Gastrocnemius medialis (tissue), 4 donors: Measurements from ENCODE around the gene NDUFAF4. TPM values are rescaled to one million over a fixed set of nuclear protein-coding genes. Genes with fewer than 3 reads are reported as not detected.

ENCODE experiments used
- ATAC-seq, 2 donors: fragments of 150-250 bp; one replicate each; pipeline ENCODE4 v1.9.1; 2016
- DNase-seq, 2 donors: peaks; one replicate each; pipeline ENCODE4 v3.0.0-alpha.2; 2019
- H3K27ac ChIP-seq, 4 donors: fragments of 200-600 bp; sonication (generic); 1 replicate in 1 of 4; 2 replicates in 3 of 4; pipeline ENCODE4 v1.5.1; 2016 to 2018; ENCODE audit warnings: mild to moderate bottlenecking in 2 of 4, moderate library complexity in 1 of 4
- H3K27me3 ChIP-seq, 3 donors: fragments of 200-600 bp; sonication (generic) in 2 of 3; 1 replicate in 1 of 3; 2 replicates in 2 of 3; pipeline versions ENCODE4 v1.5.1 to v1.6.0; 2016 to 2019; ENCODE audit warnings: mild to moderate bottlenecking in 1 of 3, moderate library complexity in 1 of 3
- H3K36me3 ChIP-seq, 2 donors: fragments of 200-600 bp; sonication (generic) in 1 of 2; one replicate each; pipeline ENCODE4 v1.5.1; 2017 to 2018
- H3K4me1 ChIP-seq, 2 donors: fragments of 200-600 bp; sonication (generic) in 1 of 2; one replicate each; pipeline ENCODE4 v1.5.1; 2016 to 2017; ENCODE audit warnings: mild to moderate bottlenecking in 2 of 2
- H3K4me3 ChIP-seq, 4 donors: fragments of 200-600 bp; sonication (generic) in 3 of 4; 1 replicate in 1 of 4; 2 replicates in 3 of 4; pipeline ENCODE4 v1.5.1; 2016 to 2019; ENCODE audit warnings: mild to moderate bottlenecking in 2 of 4
- H3K9me3 ChIP-seq, 3 donors: fragments of 200-600 bp; sonication (generic) in 2 of 3; 1 replicate in 1 of 3; 2 replicates in 2 of 3; pipeline ENCODE4 v1.5.1; 2016 to 2019
- POLR2A ChIP-seq, 2 donors: fragments of 450-650 bp; IDR thresholded peaks; one replicate each; pipeline ENCODE4 v1.6.1; 2017; ENCODE audit warnings: antibody characterized with exemption in 2 of 2, mild to moderate bottlenecking in 2 of 2, moderate library complexity in 2 of 2
- in situ Hi-C, 4 donors: fragments of 200-750 bp; cut with MboI; loops; one replicate each; pipeline versions ENCODE4 v1.15.0 to v1.8.0; 2017; ENCODE audit warnings: low sequenced_read_pairs in 4 of 4
- intact Hi-C: fragments of 100-400 bp; cut with DNase I; formaldehyde crosslinking; loops from one replicate; pipeline ENCODE4 v1.15.1; 2023; ENCODE audit warnings: low total_unique reads
- total RNA-seq, 4 donors: library from RNA; depleted of rRNA; stranded (reverse); fragments of >200 nt; gene quantifications; one replicate each; pipeline versions ENCODE4 v1.1.0 to v1.2.3, GENCODE V29; 2016
- TF ChIP-seq, protein P1 (sequence below), 5 experiments: fragments of 450-650 bp in 3 of 5; fragments of 200-600 bp in 2 of 5; sonication (generic) in 2 of 5; IDR thresholded peaks in 4 of 5; conservative IDR thresholded peaks in 1 of 5; 1 replicate in 4 of 5; 2 replicates in 1 of 5; pipeline ENCODE4 v1.5.1; 2016 to 2019; ENCODE audit warnings: antibody characterized with exemption in 5 of 5, mild to moderate bottlenecking in 3 of 5, moderate library complexity in 3 of 5

NDUFAF4 gene
- total RNA-seq, 4 donors from 2014 or later, result 31.3 to 63.9 (median 45.8) TPM

DNA sequence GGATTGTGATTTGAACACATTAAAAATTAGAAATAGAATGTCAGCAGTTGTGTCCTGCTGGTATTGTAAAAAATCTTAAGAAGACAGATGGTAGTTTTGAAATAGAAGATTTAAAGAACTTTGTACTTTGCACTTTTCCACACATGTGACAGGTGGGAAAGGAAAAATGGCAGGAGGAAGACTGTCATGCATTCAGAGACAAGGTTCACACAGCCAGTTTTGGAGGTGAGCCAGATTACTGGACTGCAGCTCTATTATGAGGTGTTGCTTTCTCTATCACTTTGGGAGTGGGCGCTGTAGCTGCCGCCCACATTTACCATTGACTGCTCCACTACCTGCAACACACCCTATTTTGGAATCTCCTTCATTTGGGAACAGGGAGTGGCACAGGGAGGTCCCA is 12.1 kb upstream of the NDUFAF4 start:
- peaks cover 0 to 2% (median 0%) of the 10 kb centered on the region in 3 donors for H3K27me3 ChIP-seq
- intact Hi-C loops (no loop called here), in situ Hi-C loops (loop anchor here in 2 of 4 donors (10.0 to 25.0 kb wide), 2 partner anchors 145 to 477 kb away; no protein-coding TSS in a partner anchor)
- TF ChIP-seq POLR2A (IDR thresholded peaks at IDR 0.05), result no peak
- TF ChIP-seq, protein P1, sequence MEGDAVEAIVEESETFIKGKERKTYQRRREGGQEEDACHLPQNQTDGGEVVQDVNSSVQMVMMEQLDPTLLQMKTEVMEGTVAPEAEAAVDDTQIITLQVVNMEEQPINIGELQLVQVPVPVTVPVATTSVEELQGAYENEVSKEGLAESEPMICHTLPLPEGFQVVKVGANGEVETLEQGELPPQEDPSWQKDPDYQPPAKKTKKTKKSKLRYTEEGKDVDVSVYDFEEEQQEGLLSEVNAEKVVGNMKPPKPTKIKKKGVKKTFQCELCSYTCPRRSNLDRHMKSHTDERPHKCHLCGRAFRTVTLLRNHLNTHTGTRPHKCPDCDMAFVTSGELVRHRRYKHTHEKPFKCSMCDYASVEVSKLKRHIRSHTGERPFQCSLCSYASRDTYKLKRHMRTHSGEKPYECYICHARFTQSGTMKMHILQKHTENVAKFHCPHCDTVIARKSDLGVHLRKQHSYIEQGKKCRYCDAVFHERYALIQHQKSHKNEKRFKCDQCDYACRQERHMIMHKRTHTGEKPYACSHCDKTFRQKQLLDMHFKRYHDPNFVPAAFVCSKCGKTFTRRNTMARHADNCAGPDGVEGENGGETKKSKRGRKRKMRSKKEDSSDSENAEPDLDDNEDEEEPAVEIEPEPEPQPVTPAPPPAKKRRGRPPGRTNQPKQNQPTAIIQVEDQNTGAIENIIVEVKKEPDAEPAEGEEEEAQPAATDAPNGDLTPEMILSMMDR (IDR thresholded peaks at IDR 0.05 in 4 of 5, conservative IDR thresholded peaks at IDR 0.05 in 1 of 5), result no peak
- no peaks in the 10 kb centered on the region for H3K36me3 ChIP-seq
- H3K27ac ChIP-seq, result no peak overlapping the region
- ATAC-seq (no peak), DNase-seq (no peak)
- no peak overlapping the region for H3K4me3 ChIP-seq
- H3K9me3 ChIP-seq, result no peaks in the 10 kb centered on the region
- H3K4me1 ChIP-seq, result no peaks in the 10 kb centered on the region

DNA sequence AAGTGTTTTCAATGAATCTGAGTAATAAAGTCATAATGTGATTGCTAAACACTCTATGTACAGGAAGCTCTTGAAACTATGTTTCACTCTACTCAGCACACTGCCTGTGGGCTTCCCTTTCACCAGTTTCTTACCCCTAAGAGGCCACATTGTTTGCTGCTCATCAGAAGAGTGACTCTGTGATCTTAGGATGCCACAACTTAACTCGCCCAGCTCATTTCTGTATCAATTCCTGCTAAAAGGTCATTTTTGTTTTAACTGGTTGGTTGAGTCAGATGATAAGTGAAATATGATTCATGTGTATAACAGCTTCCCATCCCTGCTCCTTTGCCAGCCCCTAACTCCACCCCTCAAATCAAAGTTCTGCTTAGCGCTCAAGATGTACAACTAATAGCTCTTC is 9.8 kb upstream of the NDUFAF4 start:
- no peak for TF ChIP-seq POLR2A (IDR thresholded peaks at IDR 0.05)
- TF ChIP-seq, protein P1 (IDR thresholded peaks at IDR 0.05 in 4 of 5, conservative IDR thresholded peaks at IDR 0.05 in 1 of 5), result no peak
- Histone ChIP-seq H3K4me3 (no peak overlapping the region), H3K27ac (no peak overlapping the region), H3K36me3 (no peaks in the 10 kb centered on the region), H3K9me3 (no peaks in the 10 kb centered on the region), H3K4me1 (no peaks in the 10 kb centered on the region), H3K27me3 (peaks cover 0 to 2% (median 0%) of the 10 kb centered on the region in 3 donors)
- in situ Hi-C loops, result loop anchor here in 2 of 4 donors (10.0 to 25.0 kb wide), 2 partner anchors 147 to 480 kb away; no protein-coding TSS in a partner anchor
- ATAC-seq (no peak), DNase-seq (no peak)
- intact Hi-C loops, result no loop called here

DNA sequence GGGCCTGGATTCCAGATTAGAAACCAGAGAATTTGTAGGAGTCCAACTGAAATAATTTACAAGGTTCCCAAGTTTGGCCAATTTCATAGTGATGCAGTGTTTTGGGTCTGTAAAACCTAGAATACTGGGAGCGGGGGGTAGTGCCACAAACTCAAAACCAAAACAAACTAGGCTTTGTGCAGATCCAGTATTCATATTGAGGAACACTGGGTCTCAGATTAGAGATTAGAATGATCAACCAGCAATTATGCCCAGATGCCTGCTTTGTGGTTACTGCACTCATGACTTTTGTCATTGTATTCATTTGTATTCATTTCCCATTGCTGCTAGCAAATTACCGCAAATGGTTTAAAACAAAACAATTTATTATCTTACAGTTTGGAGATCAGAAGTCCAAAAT is 3.2 kb upstream of the NDUFAF4 start:
- in situ Hi-C loops, result loop anchor here in 3 of 4 donors (5.0 to 25.0 kb wide), 4 partner anchors 154 to 486 kb away; no protein-coding TSS in a partner anchor
- no peak overlapping the region for H3K27ac ChIP-seq
- ATAC-seq, result no peak

DNA sequence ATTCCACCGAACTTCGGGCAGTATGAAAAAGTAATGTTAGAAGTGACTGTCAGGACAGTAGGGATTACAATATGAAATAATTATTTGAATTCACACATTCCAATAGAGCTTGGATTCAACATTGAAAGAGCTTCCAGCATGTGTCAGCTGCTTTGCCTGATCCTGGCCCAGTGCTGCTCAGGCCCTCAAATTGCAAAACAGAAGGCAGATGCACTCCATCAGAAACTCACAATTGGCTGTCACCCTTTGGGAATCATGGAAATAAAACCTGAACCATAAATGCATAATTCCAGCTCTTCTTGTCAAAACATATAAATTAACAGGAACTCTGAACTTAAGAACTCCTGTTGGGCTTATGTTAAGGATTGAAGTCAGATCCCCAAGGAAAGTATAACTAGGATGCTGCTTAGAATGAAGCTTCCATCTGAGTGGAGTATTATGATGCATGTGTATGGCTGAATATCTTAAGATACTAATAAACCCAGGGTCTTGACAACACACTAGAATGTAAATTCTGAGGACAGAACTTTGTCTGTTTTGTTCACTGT is 1.8 kb upstream of the NDUFAF4 start:
- Histone ChIP-seq H3K4me3 (no peak overlapping the region), H3K36me3 (peaks cover 0 to 19% of the 10 kb centered on the region in 2 donors), H3K27me3 (no peaks in the 10 kb centered on the region), H3K4me1 (peaks cover 31 to 33% of the 10 kb centered on the region in 2 donors), H3K9me3 (no peaks in the 10 kb centered on the region), H3K27ac (peak overlapping the region; percentile 92 to 97 (median 96))
- TF ChIP-seq, protein P1 (IDR thresholded peaks at IDR 0.05 in 4 of 5, conservative IDR thresholded peaks at IDR 0.05 in 1 of 5), result no peak
- no peak for TF ChIP-seq POLR2A (IDR thresholded peaks at IDR 0.05)
- intact Hi-C loops, result loop anchor here (2.0 to 5.0 kb wide), 3 partner anchors 377 to 495 kb away; partner anchors contain the start of genes MMS22L and UFL1
- ATAC-seq (no peak), DNase-seq (no peak)
- in situ Hi-C loops, result loop anchor here in 3 of 4 donors (10.0 to 25.0 kb wide), 2 partner anchors 362 to 375 kb away; partner anchors contain the start of gene UFL1 (in 1 of the 3)

More for the DNA sequence above, 3.2 kb upstream of the NDUFAF4 start:
- H3K4me1 ChIP-seq, result peaks cover 22 to 23% of the 10 kb centered on the region in 2 donors
- intact Hi-C loops, result no loop called here
- no peaks in the 10 kb centered on the region for H3K27me3 ChIP-seq
- TF ChIP-seq, protein P1 (IDR thresholded peaks at IDR 0.05 in 4 of 5, conservative IDR thresholded peaks at IDR 0.05 in 1 of 5), result no peak
- TF ChIP-seq POLR2A (IDR thresholded peaks at IDR 0.05), result no peak
- no peak overlapping the region for H3K4me3 ChIP-seq
- peaks cover 0 to 5% of the 10 kb centered on the region in 2 donors for H3K36me3 ChIP-seq
- H3K9me3 ChIP-seq, result no peaks in the 10 kb centered on the region
- DNase-seq, result no peak
